GM12878 (cell line): ENCODE results near the gene VCAN. TPM values are rescaled to one million over a fixed set of nuclear protein-coding genes. Genes with fewer than 3 reads are reported as not detected.

Source experiments
- ATAC-seq: fragments of 200-7000 bp; cut with Tn5 transposase; 3 replicates; pipeline ENCODE4 v1.9.1; 2020; ENCODE audit warnings: mild to moderate bottlenecking, moderate library complexity
- BruUV-seq: library from RNA; stranded (reverse); fragments of 400-500 nt; replicated peaks from 2 replicates; lab custom pipeline; 2021; lab: Mats Ljungman, UMichigan
- CTCF ChIA-PET: fragments of 300-600 bp; sonication (Branson Sonifier 250); formaldehyde crosslinking; extraction: SDS; loops from one replicate; lab custom pipeline; 2021; ENCODE audit warnings: inconsistent platforms; lab: Yijun Ruan, JAX
- POLR2A ChIA-PET: fragments of 350-600 bp; formaldehyde crosslinking; extraction: SDS; loops from one replicate; lab custom pipeline; 2021; ENCODE audit warnings: inconsistent platforms; lab: Charles Lee
- RAD21 ChIA-PET: fragments of 300-600 bp; sonication (Branson Sonifier 250); formaldehyde crosslinking; loops from one replicate; lab custom pipeline; 2023; ENCODE audit warnings: antibody characterized with exemption; ENCODE audit not compliant: unreplicated experiment; lab: Charles Lee
- SMC1A ChIA-PET: fragments of 300-600 bp; sonication (Branson Sonifier 250); formaldehyde crosslinking; loops from one replicate; lab custom pipeline; 2023; ENCODE audit not compliant: unreplicated experiment, uncharacterized antibody; lab: Charles Lee
- DNase-seq: peaks from one replicate; pipeline ENCODE4 v3.0.0-alpha.2; 2011; ENCODE audit warnings: low read depth, low spot score
- FAIRE-seq: peaks from 3 replicates; lab custom pipeline; 2011; peaks lifted over from hg19 to GRCh38; lab: Jason Lieb, UNC
- H2AFZ ChIP-seq: 2 replicates; pipeline ENCODE4 v1.6.0; 2011; ENCODE audit warnings: low read depth, low read length, control low read depth; ENCODE audit not compliant: control insufficient read depth
- H3K27ac ChIP-seq: 2 replicates; pipeline ENCODE4 v1.5.1; 2011; ENCODE audit warnings: control low read depth; ENCODE audit not compliant: control insufficient read depth, insufficient read depth
- H3K27me3 ChIP-seq, 2 experiments: replicated peaks in 1 of 2; 2 replicates each; pipeline versions ENCODE4 v1.6.0 to v1.6.1; 2011; ENCODE audit warnings: low read length in 1 of 2; ENCODE audit not compliant: control insufficient read depth in 2 of 2, insufficient read depth in 2 of 2
- H3K36me3 ChIP-seq, 2 experiments: 2 replicates each; pipeline ENCODE4 v1.5.1; 2011; ENCODE audit warnings: low read length in 1 of 2; ENCODE audit not compliant: control insufficient read depth in 2 of 2, insufficient read depth in 2 of 2
- H3K4me1 ChIP-seq: 2 replicates; pipeline ENCODE4 v1.6.1; 2011; ENCODE audit warnings: mild to moderate bottlenecking, low read length, moderate library complexity, mixed read lengths; ENCODE audit not compliant: control insufficient read depth, insufficient read depth
- H3K4me2 ChIP-seq: 2 replicates; pipeline ENCODE4 v1.6.0; 2011; ENCODE audit warnings: control low read depth; ENCODE audit not compliant: control insufficient read depth, insufficient read depth
- H3K4me3 ChIP-seq: fragments of 200-600 bp; sonication (generic); 2 replicates; pipeline ENCODE4 v1.5.1; 2016
- H3K79me2 ChIP-seq: 2 replicates; pipeline ENCODE4 v1.6.0; 2011; ENCODE audit warnings: low read length; ENCODE audit not compliant: control insufficient read depth, insufficient read depth
- H3K9ac ChIP-seq: 2 replicates; pipeline ENCODE4 v1.8.0; 2011; ENCODE audit warnings: low read length, control low read depth, mixed read lengths; ENCODE audit not compliant: control insufficient read depth, insufficient read depth
- H3K9me3 ChIP-seq: replicated peaks from 3 replicates; pipeline ENCODE4 v1.5.1; 2011; ENCODE audit warnings: mild to moderate bottlenecking, low read length; ENCODE audit not compliant: control insufficient read depth, insufficient read depth
- H4K20me1 ChIP-seq: 2 replicates; pipeline ENCODE4 v1.6.0; 2011; ENCODE audit not compliant: control insufficient read depth, insufficient read depth
- BACH1 ChIP-seq: fragments of 450-650 bp; IDR thresholded peaks from 2 replicates; pipeline ENCODE4 v1.6.1; 2017; ENCODE audit warnings: mild to moderate bottlenecking, borderline replicate concordance
- HCFC1 ChIP-seq: fragments of 150-350 bp; IDR thresholded peaks from 2 replicates; pipeline ENCODE4 v1.6.1; 2014; ENCODE audit warnings: low read length
- NR2C2 ChIP-seq: IDR thresholded peaks from 2 replicates; pipeline ENCODE4 v1.6.1; 2011; ENCODE audit warnings: borderline replicate concordance, low read depth; ENCODE audit not compliant: control insufficient read depth, insufficient read length
- NRF1 ChIP-seq: conservative IDR thresholded peaks from 2 replicates; pipeline ENCODE4 v1.6.1; 2011; ENCODE audit warnings: mild to moderate bottlenecking, low read depth, low read length, improper control_type of control experiment
- RELA ChIP-seq: fragments of 450-650 bp; IDR thresholded peaks from 2 replicates; pipeline ENCODE4 v1.8.0; 2014; ENCODE audit warnings: borderline replicate concordance; ENCODE audit not compliant: partially characterized antibody
- SMARCA5 ChIP-seq: fragments of 450-650 bp; IDR thresholded peaks from 2 replicates; pipeline ENCODE4 v1.6.1; 2017; ENCODE audit warnings: mild to moderate bottlenecking
- SUZ12 ChIP-seq: fragments of 200-600 bp; sonication (generic); IDR thresholded peaks from one replicate; pipeline ENCODE4 v1.6.1; 2018; ENCODE audit warnings: antibody characterized with exemption, mild to moderate bottlenecking; ENCODE audit not compliant: unreplicated experiment
- ZNF384 ChIP-seq: IDR thresholded peaks from 2 replicates; pipeline ENCODE4 v1.6.1; 2012; ENCODE audit warnings: low read depth, mild to moderate bottlenecking, low read length, improper control_type of control experiment, borderline replicate concordance
- WGBS: methylation state at CpG from one replicate; pipeline ENCODE4 v1.1.6; 2016; ENCODE audit warnings: low lambda C conversion rate; ENCODE audit not compliant: insufficient replicate concordance, insufficient coverage; ENCODE audit errors: missing lambda C conversion rate; 5-methylcytosine and 5-hydroxymethylcytosine counted together
- in situ Hi-C: fragments of 300-500 bp; cut with MboI; formaldehyde crosslinking; loops from 9 replicates; pipeline ENCODE4 v1.14.3; 2018; ENCODE audit warnings: mixed read lengths
- intact Hi-C: fragments of 100-400 bp; cut with micrococcal nuclease; formaldehyde crosslinking; loops from one replicate; pipeline ENCODE4 v1.14.2; 2022; ENCODE audit not compliant: unreplicated experiment
- polyA plus RNA-seq, 11 experiments: library from polyadenylated mRNA; depleted of rRNA in 4 of 11; unstranded in 6 of 11; stranded (reverse) in 5 of 11; fragments of >200 nt; fragmentation: Nextera tagmentation in 4 of 11; fragmentation: Illumina TruSeq in 1 of 11; extraction: Ambion mirVana in 4 of 11; extraction: Trizol in 1 of 11; gene quantifications; 1 replicate in 1 of 11; 2 replicates in 10 of 11; pipeline versions ENCODE4 v1.2.1 to v1.2.3, GENCODE V29; 2011 to 2016; ENCODE audit warnings: inconsistent platforms in 2 of 11, missing spikeins in 2 of 11, low read depth in 1 of 11
- total RNA-seq, 4 experiments: library from RNA; depleted of rRNA in 3 of 4; stranded (reverse); fragments of >200 nt in 3 of 4; fragmentation: Illumina TruSeq in 1 of 4; extraction: Trizol in 1 of 4; gene quantifications; 2 replicates each; pipeline versions ENCODE4 v1.2.1 to v1.2.3, GENCODE V29; 2013 to 2021
- TF ChIP-seq, protein P1 (sequence below): fragments of 150-350 bp; IDR thresholded peaks from 2 replicates; pipeline ENCODE4 v1.6.1; 2016; ENCODE audit warnings: low read depth, low read length
- TF ChIP-seq, protein P2 (sequence below): fragments of 450-650 bp; formaldehyde crosslinking; IDR thresholded peaks from 2 replicates; pipeline ENCODE4 v1.4.0; 2020; ENCODE audit warnings: mild to moderate bottlenecking, moderate library complexity
- TF ChIP-seq, protein P3 (sequence below): fragments of 450-650 bp; IDR thresholded peaks from 2 replicates; pipeline ENCODE4 v1.6.1; 2017; ENCODE audit warnings: mild to moderate bottlenecking, low read depth, inconsistent platforms; ENCODE audit not compliant: poor library complexity, severe bottlenecking

The VCAN gene
- total and polyA plus RNA-seq, 10 of the 15 experiments (the other 5 are each of a cell fraction or from before 2014, with no cell fraction given) = 1.2 to 15.2 (median 4.5) TPM

DNA sequence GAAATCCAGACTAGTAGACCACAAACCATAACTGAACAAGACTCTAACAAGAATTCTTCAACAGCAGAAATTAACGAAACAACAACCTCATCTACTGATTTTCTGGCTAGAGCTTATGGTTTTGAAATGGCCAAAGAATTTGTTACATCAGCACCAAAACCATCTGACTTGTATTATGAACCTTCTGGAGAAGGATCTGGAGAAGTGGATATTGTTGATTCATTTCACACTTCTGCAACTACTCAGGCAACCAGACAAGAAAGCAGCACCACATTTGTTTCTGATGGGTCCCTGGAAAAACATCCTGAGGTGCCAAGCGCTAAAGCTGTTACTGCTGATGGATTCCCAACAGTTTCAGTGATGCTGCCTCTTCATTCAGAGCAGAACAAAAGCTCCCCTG, 68.6 kb downstream of the VCAN start:
- DNase-seq = no peak
- RAD21 ChIA-PET = no interaction called here
- CTCF ChIA-PET = interaction anchor here (1.2 kb wide), 1 partner anchor 27 kb away, joined by 3 read pairs; no protein-coding TSS in a partner anchor
- Histone ChIP-seq H3K27ac (no peak overlapping the region), H2AFZ (no peak overlapping the region), H4K20me1 (no peaks in the 10 kb centered on the region), H3K9me3 (no peaks in the 10 kb centered on the region; the same call in 2 of the 3 replicates), H3K36me3 (no peaks in the 10 kb centered on the region), H3K27me3 (no peaks in the 10 kb centered on the region; a peak in 1 of 4 replicates), H3K9ac (no peak overlapping the region), H3K4me3 (no peak overlapping the region), H3K4me2 (no peak overlapping the region), H3K79me2 (no peaks in the 10 kb centered on the region), H3K4me1 (no peaks in the 10 kb centered on the region; the same call in 1 of the 2 replicates)
- in situ Hi-C loops = no loop called here
- no peak for ATAC-seq
- 31% methylated on average over 2 of the region's 2 CpGs for WGBS
- POLR2A ChIA-PET = no interaction called here
- SMC1A ChIA-PET = no interaction called here
- no peak for FAIRE-seq
- BruUV-seq = no TSS peak
- TF ChIP-seq ZNF384 (no peak), NR2C2 (no peak), RELA (no peak), SUZ12 (no peak), BACH1 (no peak), HCFC1 (no peak), SMARCA5 (no peak), NRF1 (no peak)
- TF ChIP-seq, protein P1, sequence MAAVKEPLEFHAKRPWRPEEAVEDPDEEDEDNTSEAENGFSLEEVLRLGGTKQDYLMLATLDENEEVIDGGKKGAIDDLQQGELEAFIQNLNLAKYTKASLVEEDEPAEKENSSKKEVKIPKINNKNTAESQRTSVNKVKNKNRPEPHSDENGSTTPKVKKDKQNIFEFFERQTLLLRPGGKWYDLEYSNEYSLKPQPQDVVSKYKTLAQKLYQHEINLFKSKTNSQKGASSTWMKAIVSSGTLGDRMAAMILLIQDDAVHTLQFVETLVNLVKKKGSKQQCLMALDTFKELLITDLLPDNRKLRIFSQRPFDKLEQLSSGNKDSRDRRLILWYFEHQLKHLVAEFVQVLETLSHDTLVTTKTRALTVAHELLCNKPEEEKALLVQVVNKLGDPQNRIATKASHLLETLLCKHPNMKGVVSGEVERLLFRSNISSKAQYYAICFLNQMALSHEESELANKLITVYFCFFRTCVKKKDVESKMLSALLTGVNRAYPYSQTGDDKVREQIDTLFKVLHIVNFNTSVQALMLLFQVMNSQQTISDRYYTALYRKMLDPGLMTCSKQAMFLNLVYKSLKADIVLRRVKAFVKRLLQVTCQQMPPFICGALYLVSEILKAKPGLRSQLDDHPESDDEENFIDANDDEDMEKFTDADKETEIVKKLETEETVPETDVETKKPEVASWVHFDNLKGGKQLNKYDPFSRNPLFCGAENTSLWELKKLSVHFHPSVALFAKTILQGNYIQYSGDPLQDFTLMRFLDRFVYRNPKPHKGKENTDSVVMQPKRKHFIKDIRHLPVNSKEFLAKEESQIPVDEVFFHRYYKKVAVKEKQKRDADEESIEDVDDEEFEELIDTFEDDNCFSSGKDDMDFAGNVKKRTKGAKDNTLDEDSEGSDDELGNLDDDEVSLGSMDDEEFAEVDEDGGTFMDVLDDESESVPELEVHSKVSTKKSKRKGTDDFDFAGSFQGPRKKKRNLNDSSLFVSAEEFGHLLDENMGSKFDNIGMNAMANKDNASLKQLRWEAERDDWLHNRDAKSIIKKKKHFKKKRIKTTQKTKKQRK = no peak
- TF ChIP-seq, protein P2, sequence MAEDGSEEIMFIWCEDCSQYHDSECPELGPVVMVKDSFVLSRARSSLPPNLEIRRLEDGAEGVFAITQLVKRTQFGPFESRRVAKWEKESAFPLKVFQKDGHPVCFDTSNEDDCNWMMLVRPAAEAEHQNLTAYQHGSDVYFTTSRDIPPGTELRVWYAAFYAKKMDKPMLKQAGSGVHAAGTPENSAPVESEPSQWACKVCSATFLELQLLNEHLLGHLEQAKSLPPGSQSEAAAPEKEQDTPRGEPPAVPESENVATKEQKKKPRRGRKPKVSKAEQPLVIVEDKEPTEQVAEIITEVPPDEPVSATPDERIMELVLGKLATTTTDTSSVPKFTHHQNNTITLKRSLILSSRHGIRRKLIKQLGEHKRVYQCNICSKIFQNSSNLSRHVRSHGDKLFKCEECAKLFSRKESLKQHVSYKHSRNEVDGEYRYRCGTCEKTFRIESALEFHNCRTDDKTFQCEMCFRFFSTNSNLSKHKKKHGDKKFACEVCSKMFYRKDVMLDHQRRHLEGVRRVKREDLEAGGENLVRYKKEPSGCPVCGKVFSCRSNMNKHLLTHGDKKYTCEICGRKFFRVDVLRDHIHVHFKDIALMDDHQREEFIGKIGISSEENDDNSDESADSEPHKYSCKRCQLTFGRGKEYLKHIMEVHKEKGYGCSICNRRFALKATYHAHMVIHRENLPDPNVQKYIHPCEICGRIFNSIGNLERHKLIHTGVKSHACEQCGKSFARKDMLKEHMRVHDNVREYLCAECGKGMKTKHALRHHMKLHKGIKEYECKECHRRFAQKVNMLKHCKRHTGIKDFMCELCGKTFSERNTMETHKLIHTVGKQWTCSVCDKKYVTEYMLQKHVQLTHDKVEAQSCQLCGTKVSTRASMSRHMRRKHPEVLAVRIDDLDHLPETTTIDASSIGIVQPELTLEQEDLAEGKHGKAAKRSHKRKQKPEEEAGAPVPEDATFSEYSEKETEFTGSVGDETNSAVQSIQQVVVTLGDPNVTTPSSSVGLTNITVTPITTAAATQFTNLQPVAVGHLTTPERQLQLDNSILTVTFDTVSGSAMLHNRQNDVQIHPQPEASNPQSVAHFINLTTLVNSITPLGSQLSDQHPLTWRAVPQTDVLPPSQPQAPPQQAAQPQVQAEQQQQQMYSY (CRISPR knock-in tag) = no peak
- TF ChIP-seq, protein P3, sequence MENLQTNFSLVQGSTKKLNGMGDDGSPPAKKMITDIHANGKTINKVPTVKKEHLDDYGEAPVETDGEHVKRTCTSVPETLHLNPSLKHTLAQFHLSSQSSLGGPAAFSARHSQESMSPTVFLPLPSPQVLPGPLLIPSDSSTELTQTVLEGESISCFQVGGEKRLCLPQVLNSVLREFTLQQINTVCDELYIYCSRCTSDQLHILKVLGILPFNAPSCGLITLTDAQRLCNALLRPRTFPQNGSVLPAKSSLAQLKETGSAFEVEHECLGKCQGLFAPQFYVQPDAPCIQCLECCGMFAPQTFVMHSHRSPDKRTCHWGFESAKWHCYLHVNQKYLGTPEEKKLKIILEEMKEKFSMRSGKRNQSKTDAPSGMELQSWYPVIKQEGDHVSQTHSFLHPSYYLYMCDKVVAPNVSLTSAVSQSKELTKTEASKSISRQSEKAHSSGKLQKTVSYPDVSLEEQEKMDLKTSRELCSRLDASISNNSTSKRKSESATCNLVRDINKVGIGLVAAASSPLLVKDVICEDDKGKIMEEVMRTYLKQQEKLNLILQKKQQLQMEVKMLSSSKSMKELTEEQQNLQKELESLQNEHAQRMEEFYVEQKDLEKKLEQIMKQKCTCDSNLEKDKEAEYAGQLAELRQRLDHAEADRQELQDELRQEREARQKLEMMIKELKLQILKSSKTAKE = no peak
- intact Hi-C loops = no loop called here
